Neural progenitor cell (in vitro differentiated cells): ENCODE measurements around the gene PCYT1A.

Experiments used
- CTCF ChIP-seq: fragments of 200-600 bp; sonication (generic); IDR thresholded peaks from 2 replicates; pipeline ENCODE4 v1.5.1; 2017; ENCODE audit warnings: antibody characterized with exemption, mild to moderate bottlenecking
- EZH2phosphoT487 ChIP-seq: fragments of 200-600 bp; sonication (generic); IDR thresholded peaks from 2 replicates; pipeline ENCODE4 v1.6.1; 2017; ENCODE audit warnings: antibody characterized with exemption

- TF ChIP-seq CTCF (no peak), EZH2phosphoT487 (no peak)
Observed at GRCh38 chr3:196218155-196218712, 69.3 kb downstream of the PCYT1A start.
